ENCODE measurements around the gene COPE. TPM values are rescaled to one million over a fixed set of nuclear protein-coding genes. Genes with fewer than 3 reads are reported as not detected.

The COPE gene
- total RNA-seq, 4 donors from 2014 or later, result 173 to 238 (median 197) TPM

- 1% methylated on average over 21 to 62 of the region's 72 CpGs for WGBS, 2 donors
- TF ChIP-seq CTCF (IDR thresholded peaks at IDR 0.05) (no peak), POLR2A (IDR thresholded peaks at IDR 0.05) (no peak)
- intact Hi-C loops (cut with DNase I; ENCODE audit: low total_unique reads), result no loop called here
- DNase-seq (ENCODE audit: low spot score in 2 of 2), result no peak
- H3K4me3 ChIP-seq (ENCODE audit: low read depth, poor library complexity, severe bottlenecking), result no peak overlapping the region
Measured at GRCh38 chr19:18895038-18895823, 24.0 kb downstream of the COPE start.

DNA sequence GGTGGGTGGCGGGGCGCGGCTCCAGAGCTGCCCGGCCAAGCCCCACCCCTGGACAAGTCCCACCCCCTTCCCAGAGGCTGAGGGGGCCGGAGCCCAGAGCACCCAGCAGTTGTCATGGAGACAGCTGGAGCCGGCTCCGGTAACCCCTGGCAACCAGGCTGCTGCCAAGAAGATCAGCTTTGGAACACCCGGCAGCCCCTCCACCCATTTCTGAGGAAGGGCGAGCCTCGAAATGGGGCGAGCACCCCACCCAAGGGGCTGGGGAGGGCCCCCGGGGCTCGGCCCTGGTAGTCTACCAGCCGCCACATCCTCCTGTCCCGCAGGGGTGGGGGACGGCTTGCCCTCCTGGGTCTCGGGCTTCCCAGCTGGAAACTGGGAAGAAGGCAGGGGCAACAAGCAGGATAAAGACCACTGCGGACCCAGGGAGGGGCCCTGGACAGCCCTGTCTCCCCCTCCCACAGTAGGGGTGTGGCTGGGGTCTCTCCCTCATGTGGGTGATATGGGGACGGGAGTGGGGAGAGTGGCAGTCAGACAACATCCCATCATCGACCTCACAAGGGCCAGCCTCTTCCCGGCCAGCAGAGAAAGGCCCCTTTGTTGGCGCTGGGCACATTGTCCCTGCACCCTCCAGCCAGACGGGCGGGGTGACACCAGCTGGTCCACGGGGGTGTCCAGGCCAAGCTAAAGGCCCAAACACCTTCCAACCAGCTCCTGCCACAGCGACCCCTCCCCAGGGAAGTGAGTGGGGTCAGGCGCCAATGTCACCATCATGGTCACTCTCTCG, 24.7 kb downstream of the COPE start:
- no peak for DNase-seq (ENCODE audit: low spot score in 2 of 2)
- H3K4me3 ChIP-seq (ENCODE audit: low read depth, poor library complexity, severe bottlenecking), result no peak overlapping the region
- 1 to 9% methylated on average over 17 to 24 of the region's 28 CpGs for WGBS, 2 donors
- no peak for TF ChIP-seq CTCF (IDR thresholded peaks at IDR 0.05)
- TF ChIP-seq POLR2A (IDR thresholded peaks at IDR 0.05), result no peak
- intact Hi-C loops (cut with DNase I; ENCODE audit: low total_unique reads), result no loop called here

DNA sequence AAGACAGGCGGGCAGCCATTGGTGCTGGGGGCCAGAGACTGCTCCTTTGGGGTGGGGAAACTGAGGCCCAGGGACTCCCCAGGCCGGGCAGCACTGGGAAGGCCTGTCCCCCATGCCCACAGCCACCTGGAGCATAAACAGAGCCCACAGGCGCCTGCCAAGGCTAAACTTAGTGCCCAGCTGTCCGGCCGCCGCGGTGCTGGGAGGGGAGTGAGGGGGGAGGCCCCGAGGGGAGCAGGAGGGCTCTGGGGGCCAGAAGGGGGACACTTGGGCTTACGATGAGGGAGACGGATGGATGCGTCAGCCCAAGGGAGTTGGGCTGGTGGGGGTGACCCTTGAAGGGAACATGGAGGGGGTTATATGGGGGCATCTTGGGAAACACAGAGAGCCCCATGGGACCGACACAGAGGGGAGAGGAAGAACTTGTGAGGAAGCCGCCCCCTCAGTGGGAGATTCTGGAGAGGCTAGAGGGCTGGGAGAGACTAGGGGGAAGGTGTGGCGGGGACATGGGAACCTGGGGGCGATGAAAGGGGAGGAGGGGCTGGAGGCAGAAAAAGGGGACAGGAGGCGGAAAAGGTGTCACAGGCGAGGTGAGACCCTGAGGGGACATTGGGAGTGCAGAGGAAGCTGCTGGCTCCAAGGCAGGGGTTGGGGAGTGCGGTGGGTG, 25.5 kb downstream of the COPE start:
- whole genome bisulfite sequencing, 2 donors, result 55 to 59% methylated on average over 17 to 18 of the region's 18 CpGs
- no peak overlapping the region for H3K4me3 ChIP-seq (ENCODE audit: low read depth, poor library complexity, severe bottlenecking)
- intact Hi-C loops (cut with DNase I; ENCODE audit: low total_unique reads), result no loop called here
- TF ChIP-seq CTCF (IDR thresholded peaks at IDR 0.05), result no peak
- DNase-seq (ENCODE audit: low spot score in 2 of 2), result no peak

- H3K4me3 ChIP-seq (ENCODE audit: low read depth, poor library complexity, severe bottlenecking), result no peak overlapping the region
- WGBS, 2 donors, result 83 to 84% methylated on average over 10 of the region's 10 CpGs
- TF ChIP-seq CTCF (IDR thresholded peaks at IDR 0.05) (no peak), POLR2A (IDR thresholded peaks at IDR 0.05) (no peak)
- intact Hi-C loops (cut with DNase I; ENCODE audit: low total_unique reads), result no loop called here
- DNase-seq (ENCODE audit: low spot score in 2 of 2), result no peak
Measured at GRCh38 chr19:18889949-18890745, 29.0 kb downstream of the COPE start.

- TF ChIP-seq CTCF (IDR thresholded peaks at IDR 0.05), result no peak
- no peak for TF ChIP-seq POLR2A (IDR thresholded peaks at IDR 0.05)
- DNase-seq (ENCODE audit: low spot score in 2 of 2), result no peak
- WGBS, 2 donors, result 91 to 93% methylated on average over 4 of the region's 4 CpGs
- H3K4me3 ChIP-seq (ENCODE audit: low read depth, poor library complexity, severe bottlenecking), result no peak overlapping the region
- intact Hi-C loops (cut with DNase I; ENCODE audit: low total_unique reads), result no loop called here
Measured at GRCh38 chr19:18886972-18887371, 32.2 kb downstream of the COPE start.

Data from lower leg skin (tissue), 4 donors.